SKM-1 (cell line): ENCODE data around the gene HAGH.
A peak's percentile ranks its signal among the peaks of the same experiment; 100 is the strongest.

Experiments used
- DNase-seq: peaks from one replicate; lab custom pipeline; 2025; ENCODE audit not compliant: unreplicated experiment; lab: John Stamatoyannopoulos, UW

HAGH gene

GRCh38 chr16:1787322-1788094 lies 39.1 kb downstream of the HAGH start:
- DNase-seq = no peak

DNA sequence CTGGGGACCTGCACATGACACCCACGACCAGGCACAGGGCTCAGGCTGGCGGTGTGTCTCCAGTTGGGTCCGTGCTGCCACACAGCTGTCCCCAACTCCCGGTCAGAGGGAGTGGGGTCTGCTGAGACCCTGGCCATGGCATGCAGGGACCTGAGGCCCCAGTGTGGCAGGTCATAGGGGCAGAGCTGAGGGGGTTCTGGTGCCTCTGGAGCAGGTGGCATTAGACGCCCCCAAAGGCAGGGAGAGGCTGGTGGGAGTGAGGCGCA lies 39.6 kb downstream of the HAGH start:
- DNase-seq = no peak

DNA sequence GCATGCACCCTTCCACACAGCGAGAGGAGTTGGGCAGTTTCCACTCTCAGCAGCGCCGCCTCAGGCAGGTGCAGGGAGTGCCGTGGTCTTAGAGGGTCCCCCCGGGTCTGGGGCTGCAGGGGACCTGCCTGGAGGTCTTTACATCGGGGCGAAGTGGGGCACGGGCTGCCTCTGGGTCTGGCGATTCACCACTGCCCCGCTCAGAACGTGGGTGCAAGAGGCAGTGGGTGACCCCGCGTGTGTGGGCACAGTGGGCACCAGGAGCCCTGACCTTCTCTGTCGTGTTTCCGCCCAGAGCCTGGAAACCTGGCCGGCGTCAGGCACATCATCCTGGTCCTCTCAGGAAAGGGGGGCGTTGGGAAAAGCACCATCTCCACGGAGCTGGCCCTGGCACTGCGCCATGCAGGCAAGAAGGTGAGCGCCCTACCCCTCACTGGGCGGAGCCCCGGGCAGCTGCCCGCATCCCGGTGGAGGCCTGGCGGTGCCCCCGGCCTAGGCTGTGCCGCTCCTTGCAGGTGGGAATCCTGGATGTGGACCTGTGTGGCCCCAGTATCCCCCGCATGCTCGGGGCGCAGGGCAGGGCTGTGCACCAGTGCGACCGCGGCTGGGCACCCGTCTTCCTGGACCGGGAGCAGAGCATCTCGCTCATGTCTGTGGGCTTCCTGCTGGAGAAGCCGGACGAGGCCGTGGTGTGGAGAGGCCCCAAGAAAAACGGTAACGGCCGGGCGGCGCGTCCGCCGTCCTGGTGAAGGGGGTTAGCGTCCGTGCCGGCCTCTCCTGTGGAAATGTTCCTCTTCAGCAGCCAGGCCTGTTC lies 40.2 kb downstream of the HAGH start:
- DNase-seq = no peak

- no peak for DNase-seq
Observed at GRCh38 chr16:1785846-1786170, 40.8 kb downstream of the HAGH start.

DNA sequence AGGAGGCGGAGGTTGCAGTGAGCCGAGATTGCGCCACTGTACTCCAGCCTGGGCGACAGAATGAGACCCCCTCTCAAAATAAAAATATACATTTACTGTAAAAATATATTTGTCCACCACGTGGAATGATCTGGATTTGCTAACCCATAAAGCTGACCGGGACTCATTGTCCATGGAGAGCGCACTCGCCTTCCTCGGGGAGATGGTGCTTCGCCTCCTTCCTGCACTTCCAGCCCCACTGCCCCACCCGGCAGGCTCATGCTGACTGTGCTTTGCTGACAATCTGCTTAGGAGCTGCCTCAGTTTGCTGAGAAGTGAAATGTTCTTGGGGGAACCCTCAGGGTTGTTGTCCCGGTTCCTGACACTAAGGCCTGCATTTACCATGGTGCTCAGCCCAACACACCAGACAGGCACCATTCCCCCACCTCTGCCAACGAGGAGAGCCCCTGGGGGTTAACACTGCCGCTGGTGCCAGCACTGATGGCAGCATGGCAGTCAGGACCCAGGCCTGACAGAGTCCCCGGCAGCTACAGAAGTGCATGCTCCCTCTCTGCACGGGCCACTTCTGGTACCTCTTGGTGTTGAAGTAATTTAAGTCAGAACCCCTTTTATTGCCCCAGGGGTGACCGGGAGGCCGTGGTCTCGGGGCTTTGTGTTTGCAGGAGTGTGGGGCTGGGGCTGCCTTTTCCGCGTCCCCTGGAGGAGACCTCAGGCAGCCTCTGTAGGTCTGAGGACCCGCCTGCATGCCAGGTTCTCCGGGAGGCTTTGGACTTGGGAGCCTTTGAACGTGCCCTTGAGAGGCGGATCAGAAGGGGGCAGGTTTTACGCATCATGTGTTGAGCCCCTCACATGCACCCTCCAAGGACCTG lies 41.4 kb downstream of the HAGH start:
- DNase-seq = no peak

GRCh38 chr16:1782408-1783264 lies 44.0 kb downstream of the HAGH start, which contains the start of the genes NUBP2 and SPSB3:
Gene NUBP2 (plus strand): TSS chr16:1782960. CDS start chr16:1783021, 61 bp downstream.
Gene SPSB3 (minus strand): TSS chr16:1782571. CDS start chr16:1781483, 1,088 bp downstream.
- peak; percentile 99 for DNase-seq

DNA sequence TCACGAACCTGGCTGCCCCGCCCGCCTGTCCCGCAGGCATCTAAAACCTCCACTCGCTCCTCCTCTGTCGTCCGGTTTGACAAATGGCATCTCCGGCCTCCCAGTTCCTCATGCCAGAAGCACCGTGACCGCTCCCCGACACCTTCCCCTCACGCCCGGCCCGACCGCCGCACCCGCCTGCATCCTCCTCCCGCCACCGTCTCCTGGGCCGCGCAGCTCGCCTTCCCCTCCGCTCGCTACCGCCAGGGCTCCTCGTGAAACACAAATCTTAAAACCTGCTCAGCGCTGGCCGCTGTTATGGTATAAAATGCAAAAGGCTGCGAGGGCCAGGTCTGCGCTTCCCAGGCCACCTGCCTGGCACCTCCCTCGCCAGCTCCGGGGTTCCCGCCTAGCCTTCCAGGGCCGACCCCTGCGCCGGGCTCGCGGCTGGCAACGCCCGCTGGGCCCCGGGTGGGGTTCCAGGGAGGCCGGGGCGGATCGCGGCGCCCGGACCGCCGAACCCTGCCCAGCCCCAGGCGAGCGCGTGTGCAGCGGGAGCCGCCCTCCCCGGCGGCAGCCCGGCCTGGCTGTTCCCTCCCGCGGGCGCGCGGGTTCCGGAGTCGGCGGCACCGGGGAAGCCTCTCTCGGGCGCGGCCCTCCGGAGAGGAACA lies 44.7 kb downstream of the HAGH start:
- DNase-seq = no peak

DNA sequence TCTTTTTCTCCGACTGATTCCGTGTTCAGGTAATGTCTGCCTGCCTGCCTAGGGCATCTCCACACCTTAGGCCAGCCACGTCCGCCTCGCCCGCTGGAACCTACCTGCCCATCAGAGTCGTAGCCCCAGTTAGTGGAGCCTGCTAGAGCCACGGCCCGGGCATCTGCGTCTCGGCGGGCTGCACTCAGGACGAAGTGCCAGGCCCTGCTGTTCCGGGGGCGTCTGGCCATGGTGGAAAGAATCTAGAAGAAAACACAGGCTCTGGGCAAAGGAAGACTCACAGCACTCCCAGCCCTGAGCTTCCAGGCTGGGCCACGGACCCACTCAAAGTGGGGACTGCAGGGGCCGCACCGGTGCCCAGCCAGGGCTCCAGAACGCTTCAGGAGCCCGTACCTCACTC lies 45.4 kb downstream of the HAGH start:
- DNase-seq = no peak

GRCh38 chr16:1780677-1781072 lies 46.0 kb downstream of the HAGH start:
- no peak for DNase-seq

GRCh38 chr16:1779741-1780676 lies 46.6 kb downstream of the HAGH start:
- no peak for DNase-seq

GRCh38 chr16:1779234-1779701 lies 47.4 kb downstream of the HAGH start:
- DNase-seq = no peak

DNA sequence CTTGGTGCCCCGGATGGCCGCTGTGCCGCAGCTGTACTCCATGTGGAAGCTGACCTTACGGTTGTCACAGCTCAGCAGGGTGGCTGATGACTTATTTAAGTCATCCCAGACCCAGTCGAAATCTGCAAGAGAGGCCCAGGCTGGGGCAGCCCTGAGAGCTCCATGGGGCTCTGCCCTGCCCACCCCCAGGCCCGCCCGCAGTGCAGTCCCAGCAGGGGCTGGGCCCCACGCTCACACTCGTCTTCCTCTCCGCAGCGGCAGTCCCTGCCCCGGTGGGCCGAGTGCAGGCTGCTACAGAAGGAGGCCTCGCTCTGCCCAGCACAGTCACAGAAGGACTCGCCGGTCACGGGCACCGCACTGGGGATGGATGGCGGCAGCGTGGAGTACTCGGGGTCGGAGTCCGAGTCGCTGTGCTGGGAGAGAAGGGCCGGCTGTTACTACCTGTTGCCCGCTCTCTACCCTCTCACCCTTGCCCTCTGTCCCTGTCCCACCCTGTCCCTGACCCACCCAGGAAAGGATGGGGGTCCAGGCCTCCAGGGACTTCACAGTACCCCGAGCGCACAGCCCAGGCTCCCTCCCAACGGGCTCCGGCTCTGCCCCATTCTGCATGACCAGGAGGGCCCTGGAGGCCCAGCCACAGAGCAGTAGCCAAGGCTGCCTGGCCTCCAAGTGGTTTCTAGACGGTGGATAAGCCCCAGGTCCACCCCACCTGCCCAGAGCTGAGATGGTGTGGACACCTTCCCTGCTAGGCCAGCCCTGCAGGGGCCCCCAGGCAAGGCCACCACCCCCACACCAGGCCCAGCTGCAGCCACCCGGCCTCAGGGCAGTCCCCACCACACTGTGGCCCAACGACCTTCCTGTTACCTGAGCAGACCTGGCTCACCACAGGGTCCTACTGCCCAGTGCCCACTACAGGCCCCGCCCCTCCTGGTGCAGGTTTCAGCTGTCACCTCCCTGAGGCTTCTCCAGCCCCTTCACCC lies 48.1 kb downstream of the HAGH start:
- DNase-seq = no peak

- no peak for DNase-seq
Observed at GRCh38 chr16:1777375-1778199, 49.0 kb downstream of the HAGH start.

DNA sequence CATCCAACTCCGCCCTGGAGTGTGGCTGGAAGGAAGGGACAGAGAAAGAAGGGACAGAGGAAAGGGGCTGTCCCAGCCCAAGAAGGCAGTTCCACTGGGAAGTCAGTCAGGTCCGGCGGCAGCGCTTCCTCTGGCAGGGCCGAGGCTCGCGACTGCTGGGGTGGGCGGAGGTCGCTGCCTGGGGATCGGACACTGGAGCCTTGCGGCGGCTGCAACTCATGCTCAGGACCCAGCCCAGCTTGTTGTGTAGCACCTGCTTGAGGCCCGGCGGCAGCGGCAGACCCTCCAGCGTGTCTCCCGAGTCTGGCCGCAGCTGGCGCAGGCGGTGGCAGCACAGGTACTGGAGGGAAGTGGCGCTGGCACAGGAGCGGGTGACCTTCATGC lies 49.6 kb downstream of the HAGH start:
- no peak for DNase-seq

DNA sequence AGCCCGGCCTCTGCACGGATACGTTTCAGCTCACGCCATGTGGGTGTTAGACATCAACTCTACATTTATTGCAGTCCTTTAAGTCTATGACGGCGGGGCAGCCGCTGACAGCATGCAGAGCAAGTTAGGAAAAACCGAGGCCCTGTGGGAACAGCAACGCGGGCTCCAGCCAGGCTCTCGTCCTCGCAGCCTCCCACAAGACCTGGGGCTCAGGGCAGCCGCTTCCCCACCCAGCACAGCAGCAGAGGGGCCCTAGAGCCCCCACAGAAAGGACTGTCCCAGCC lies 50.0 kb downstream of the HAGH start:
- no peak for DNase-seq

DNA sequence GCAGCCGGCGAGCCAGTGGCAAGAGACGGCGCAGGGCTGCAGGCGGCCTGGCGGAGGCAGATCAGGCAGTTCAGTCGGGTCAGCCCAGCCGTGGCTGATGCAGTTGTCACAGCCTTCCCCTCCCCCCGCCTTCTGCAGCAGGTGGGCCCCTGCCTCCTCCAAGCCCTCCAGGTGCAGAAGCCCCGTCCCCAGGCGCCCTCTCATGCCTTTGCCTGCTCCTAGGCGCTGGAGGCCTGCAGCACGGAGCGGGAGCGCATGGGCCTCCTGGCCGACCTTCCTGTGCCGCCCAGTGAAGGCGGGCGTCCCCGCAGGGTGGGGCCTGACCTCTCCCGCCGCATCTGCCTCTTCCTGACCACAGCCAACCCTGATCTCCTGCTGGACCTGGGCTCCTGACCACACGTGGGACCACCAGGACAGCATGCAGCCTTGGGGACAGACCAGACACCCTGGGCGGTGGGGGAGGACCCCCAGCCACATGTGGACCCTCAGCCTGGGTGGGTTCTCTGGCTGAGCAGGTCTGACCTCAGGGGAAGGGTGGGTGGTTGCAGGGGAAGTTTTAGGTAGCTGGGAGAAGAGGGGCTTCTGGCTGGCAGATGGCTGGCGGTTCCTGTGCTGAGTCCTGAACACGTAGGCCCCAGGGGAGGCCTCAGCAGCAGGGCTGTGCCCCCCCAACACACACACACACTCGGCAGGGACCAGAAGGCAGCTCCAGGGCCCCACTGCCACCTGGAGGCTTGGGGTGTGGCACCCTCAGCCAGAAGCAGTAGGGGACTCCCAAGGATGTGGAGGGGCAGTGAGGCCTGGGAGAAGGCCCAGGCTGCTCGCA lies 50.6 kb downstream of the HAGH start:
- DNase-seq = no peak
